ENCODE data around the gene SORBS2.

Gene SORBS2

DNA sequence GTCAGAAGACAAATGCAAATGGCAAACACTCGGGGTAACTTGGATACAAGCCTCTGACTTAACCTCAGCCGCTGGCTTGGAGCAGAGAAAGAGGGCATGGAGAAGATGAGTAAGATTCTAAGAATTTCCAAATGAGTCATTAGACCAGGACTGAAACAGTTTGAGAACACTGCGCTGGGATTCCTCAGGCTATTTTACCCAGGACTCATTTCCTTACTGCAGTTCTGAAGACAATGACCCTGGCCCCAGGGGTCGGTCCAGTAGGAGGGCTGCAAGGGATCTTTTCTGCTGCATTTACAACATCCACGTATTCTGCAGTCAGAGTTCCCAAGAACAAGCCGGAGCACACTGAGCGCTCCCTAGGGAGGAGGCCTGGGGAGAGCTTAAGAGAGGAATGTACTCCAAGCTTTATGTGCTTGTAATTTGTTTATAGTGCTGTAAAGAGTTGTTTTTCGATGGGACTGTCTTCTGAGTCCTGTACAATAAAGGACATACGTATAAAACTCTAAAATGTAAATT is 27.3 kb upstream of the SORBS2 start:
- no peak for DNase-seq (ENCODE audit: low spot score)
- TF ChIP-seq, protein P1, sequence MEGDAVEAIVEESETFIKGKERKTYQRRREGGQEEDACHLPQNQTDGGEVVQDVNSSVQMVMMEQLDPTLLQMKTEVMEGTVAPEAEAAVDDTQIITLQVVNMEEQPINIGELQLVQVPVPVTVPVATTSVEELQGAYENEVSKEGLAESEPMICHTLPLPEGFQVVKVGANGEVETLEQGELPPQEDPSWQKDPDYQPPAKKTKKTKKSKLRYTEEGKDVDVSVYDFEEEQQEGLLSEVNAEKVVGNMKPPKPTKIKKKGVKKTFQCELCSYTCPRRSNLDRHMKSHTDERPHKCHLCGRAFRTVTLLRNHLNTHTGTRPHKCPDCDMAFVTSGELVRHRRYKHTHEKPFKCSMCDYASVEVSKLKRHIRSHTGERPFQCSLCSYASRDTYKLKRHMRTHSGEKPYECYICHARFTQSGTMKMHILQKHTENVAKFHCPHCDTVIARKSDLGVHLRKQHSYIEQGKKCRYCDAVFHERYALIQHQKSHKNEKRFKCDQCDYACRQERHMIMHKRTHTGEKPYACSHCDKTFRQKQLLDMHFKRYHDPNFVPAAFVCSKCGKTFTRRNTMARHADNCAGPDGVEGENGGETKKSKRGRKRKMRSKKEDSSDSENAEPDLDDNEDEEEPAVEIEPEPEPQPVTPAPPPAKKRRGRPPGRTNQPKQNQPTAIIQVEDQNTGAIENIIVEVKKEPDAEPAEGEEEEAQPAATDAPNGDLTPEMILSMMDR (IDR thresholded peaks at IDR 0.05; ENCODE audit: extremely low read depth, missing control alignments) = no peak

DNA sequence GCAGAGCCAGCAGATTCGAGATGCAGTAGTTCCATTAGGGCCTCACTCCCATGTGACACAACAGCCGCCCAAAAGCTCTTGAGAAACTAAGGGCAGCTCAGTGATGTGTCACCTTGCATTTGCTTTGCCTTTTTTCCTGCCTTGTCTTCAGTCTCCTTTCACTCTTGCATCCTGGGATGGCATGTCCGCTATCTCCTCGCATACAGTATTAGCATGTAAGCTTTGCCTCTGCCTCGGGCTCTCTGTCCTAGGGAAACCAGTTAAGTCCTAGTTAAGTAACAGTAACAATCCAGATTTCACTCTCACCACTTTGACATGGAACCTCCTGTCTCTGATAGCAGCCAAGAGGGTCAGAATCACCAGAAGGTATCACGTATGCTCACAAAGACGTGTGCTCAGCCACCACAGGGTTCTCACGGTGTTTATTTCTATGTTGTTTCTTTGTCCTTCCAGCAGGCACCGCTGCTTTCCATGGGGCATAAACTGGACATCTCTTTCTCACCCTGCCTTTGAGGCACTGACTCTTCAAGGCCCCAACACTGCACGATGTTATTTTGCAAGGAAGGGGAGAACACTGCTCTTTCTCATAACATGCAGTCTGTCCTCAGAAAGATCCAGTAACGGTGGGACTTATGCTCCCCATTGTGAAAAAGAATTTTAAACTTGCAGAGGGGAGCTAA is 26.7 kb upstream of the SORBS2 start:
- DNase-seq (ENCODE audit: low spot score) = no peak

DNA sequence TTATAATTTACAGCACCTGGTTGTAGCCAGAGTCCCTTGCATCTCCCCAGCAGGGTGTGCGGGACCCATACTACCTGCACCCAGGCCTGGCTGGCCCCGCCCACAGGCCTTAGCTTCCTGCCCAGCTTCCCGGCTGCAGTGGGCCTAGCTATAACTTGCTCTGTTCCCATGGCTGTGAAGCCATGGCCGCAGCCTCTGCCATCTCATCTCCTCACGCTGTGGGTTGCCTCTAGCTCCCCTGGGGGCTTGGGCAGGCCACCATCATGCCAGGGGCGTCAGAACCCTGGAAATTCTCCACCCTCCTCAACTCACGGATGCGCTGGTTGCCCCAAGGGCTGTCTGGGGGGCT is 26.1 kb upstream of the SORBS2 start:
- DNase-seq (ENCODE audit: low spot score) = no peak
- TF ChIP-seq, protein P1 (IDR thresholded peaks at IDR 0.05; ENCODE audit: extremely low read depth, missing control alignments) = no peak

More for the DNA sequence above, 26.7 kb upstream of the SORBS2 start:
- TF ChIP-seq, protein P1 (IDR thresholded peaks at IDR 0.05; ENCODE audit: extremely low read depth, missing control alignments) = no peak

DNA sequence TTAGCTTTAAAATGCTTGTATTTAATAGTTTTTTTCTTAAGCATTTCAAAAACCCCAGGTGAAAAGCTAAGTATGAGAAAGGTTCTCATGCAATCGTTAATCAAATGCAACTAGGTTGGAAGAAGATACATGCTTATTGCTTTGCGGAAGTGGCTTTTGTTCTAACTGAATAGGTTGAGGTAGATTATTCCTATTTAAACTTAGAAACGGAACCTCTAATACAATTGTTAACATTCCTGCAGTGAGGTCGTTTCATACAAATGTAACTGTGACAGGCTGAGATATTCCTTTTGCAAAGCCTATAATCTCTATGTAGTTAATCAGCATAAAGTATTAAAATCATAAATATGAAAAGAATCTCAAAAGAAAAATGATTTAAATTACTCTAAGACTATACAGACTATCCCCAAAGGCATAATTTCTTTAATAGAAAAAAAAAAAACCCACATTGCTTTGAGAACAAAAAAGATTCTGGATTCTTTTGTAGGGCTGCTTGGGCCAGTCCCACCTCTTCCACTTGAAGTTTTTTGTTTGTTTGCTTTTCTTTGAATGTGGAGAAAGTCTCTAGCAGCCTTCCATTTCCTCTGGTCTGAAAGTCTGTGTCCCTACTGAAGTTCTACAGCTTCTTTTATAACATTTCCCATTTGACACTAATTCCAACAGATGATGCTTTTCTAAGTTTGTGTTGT is 25.6 kb upstream of the SORBS2 start:
- TF ChIP-seq, protein P1 (IDR thresholded peaks at IDR 0.05; ENCODE audit: extremely low read depth, missing control alignments) = no peak
- DNase-seq (ENCODE audit: low spot score) = no peak

DNA sequence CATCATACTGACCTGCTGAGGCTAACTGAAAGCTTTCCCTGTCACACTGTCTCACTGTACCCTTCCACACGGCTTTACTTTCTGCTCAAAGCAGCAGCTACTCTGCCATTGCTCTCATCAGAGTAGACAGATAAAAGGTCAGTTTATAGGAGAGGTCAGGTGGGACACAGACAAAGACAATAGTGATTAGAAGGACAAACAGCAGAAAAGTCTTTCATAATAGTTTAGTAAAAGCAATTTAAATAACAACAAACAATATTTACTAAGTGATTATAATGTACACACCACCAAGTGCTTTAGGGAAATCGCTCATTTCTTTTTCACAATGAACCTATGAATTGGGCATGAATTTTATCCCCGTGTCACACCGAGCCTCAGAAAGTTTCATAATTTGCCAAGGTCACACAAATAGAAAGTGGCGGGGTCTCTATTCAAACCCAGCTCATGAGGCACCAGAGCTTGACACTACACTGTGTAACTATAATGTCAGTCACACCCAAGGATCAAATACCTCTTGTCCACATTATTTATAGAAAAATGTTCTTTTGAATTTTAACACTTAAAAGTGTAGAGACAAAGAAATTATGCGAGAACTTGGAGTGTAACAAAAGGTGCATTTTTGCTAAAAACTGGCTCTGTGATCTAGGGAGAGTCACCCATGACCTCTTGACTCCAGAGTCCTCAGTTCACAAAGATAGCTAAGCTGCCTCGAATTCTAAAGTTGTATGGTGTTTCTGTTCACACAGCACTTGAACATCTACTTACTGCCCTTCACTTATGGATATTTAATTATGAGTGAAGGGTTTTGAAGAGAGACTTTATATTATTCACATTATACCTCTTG is 24.5 kb upstream of the SORBS2 start:
- TF ChIP-seq, protein P1 (IDR thresholded peaks at IDR 0.05; ENCODE audit: extremely low read depth, missing control alignments) = no peak
- no peak for DNase-seq (ENCODE audit: low spot score)

DNA sequence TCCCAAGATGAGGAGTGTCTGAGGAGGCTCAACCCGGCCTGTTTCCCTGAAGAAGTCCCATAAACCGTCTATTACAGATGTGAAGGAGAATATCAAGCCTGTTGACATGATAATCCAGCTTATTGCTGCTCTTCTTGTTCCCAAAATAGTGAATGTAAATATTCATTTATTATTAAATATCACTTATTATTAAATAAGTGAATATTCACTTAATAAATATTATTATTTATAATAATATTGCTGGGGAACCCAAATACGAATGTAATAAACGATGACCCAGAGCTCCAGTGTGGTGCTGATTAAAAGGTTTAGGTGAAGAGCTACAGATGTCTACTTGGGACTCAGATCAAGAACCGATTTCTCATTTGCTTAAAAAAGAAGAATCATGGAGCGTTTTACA is 23.8 kb upstream of the SORBS2 start:
- no peak for DNase-seq (ENCODE audit: low spot score)
- TF ChIP-seq, protein P1 (IDR thresholded peaks at IDR 0.05; ENCODE audit: extremely low read depth, missing control alignments) = no peak

DNA sequence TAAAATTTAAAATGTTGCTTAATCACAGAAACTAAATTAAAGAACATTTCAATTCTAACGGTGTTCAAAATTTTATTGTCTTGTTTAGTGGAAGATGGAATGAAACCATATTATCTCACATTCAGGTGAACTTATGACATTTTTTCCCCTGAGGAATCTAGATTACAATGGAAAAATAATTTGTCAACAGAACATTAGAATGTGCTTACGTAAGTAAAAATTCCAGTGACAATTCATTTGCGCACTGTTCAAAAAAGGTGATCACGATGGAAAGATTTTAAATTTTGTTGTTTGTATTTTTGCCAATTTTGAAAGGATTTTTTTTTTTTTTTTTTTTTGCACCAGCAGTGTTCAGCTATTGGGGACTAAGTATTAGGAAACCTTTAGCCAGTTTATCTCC is 23.3 kb upstream of the SORBS2 start:
- TF ChIP-seq, protein P1 (IDR thresholded peaks at IDR 0.05; ENCODE audit: extremely low read depth, missing control alignments) = no peak
- DNase-seq (ENCODE audit: low spot score) = no peak
